Astrocyte of the hippocampus (primary cell): ENCODE results near the gene PATL2.
"Not testable (repeated sequence)": the region's sequence is repeated elsewhere in the genome, so short reads cannot be mapped to it uniquely, and the experiment has no call there.

ENCODE experiments used
- DNase-seq: peaks from one replicate; pipeline ENCODE4 v3.0.0; 2011; ENCODE audit warnings: low read depth, low spot score

PATL2 gene

DNA sequence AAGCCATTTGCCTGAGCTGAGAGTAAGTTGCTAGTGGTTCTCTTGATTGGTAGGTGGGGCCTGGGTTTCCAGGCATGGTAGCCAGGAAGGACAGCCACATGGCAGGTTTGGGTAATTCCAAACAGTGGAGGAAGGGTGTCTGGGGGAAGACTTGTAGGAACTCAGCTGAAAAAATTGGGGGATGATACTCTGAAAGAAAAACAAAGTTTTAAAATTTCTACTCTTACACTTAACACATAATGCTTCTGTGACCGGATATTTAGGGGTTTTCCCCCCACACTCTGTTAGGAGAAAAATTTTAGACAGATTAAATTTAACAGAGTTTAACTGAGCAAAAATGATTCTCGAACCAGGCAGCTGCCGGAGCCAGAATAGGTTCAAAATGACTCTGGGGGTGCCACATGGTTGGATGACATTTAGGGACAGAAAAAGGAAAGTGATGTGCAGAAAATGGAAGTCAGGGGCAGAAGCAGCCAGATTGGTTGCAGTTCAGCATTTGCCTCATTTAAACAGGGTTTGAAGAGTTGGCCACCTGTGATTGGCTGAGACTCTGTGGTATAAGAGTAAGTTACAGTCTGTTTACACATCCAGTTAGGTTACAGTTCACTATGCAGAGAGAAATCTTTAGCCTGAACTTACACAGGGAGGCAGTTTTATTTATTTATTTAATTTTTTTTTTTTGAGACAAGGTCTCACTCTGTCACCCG is 8.3 kb upstream of the PATL2 start:
- DNase-seq = no peak

DNA sequence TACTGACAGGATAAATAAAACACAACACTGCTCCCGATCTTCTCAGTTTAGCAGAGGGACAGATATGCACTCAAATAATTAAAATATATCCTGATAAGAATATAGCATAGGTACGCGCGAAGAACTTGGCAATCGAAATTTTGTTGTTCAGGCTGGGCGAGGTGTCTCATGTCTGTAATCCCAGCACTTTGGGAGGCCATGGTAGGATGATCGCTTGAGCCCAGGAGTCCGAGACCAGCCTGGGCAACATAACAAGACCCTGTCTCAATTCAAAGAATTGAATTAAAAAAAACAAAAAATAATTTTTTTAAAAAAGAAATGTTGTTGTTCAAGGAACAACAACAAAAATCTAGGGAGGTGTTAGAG is 7.8 kb upstream of the PATL2 start:
- no peak for DNase-seq

DNA sequence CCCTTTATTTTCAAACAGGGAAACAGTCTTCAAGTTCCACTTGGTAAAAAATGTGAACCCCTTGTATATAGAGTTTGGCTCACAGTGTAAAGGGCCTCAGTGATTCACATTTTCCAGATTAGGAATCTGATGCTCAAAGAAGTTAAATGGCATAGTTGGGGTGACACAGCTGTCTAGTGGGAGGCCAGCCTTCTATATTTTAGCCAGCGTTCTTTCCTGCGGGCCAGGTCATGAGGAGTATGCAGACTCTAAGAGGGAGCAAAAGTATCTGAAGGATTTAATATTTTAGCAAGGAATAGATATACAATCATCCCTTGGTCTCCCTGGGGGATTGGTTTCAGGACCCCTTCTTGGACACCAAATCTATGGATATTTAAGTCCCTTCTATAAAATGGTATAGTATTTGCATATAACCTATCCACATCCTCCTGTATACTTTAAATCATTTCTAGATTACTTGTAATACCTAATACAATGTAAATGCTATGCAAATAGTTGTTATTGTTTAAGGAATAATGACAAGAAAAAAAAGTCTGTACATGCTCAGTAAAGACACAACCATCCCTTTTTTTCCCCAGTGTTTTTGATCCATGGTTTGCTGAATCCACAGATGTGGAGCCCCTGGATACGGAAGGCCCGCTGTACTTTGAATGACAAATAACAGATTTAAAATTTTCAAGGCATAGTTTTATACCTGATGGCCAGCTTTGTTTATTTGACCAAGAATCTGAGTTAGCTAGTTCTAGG is 7.2 kb upstream of the PATL2 start:
- DNase-seq = no peak

GRCh38 chr15:44716983-44717602 is 6.0 kb upstream of the PATL2 start:
- no peak for DNase-seq

DNA sequence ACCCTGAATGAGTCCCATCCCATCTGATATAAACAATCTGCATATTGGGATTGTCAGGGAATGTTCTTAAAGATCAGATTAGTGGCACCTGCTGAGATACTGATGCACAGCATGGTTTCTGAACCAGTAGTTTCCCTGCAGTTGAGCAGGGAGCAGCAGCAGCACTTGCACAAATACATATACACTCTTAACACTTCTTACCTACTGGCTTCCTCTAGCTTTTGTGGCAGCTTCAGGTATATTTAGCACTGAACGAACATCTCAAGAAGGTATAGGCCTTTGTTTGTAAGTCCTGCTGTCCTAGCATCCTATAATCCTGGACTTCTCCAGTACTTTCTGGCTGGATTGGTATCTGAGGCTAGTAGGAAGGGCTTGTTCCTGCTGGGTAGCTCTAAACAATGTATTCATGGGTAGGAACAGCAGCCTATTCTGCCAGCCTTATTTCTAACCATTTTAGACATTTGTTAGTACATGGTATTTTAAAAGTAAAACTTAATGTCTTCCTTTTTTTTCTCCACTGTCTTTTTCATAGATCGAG is 4.7 kb upstream of the PATL2 start:
- no peak for DNase-seq

DNA sequence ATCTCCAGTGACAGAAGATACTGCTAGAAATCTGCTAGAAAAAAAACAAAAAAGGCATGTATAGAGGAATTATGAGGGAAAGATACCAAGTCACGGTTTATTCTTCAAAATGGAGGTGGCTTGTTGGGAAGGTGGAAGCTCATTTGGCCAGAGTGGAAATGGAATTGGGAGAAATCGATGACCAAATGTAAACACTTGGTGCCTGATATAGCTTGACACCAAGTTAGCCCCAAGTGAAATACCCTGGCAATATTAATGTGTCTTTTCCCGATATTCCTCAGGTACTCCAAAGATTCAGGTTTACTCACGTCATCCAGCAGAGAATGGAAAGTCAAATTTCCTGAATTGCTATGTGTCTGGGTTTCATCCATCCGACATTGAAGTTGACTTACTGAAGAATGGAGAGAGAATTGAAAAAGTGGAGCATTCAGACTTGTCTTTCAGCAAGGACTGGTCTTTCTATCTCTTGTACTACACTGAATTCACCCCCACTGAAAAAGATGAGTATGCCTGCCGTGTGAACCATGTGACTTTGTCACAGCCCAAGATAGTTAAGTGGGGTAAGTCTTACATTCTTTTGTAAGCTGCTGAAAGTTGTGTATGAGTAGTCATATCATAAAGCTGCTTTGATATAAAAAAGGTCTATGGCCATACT is 4.1 kb upstream of the PATL2 start:
- DNase-seq = no peak

GRCh38 chr15:44713006-44713966 is 2.2 kb upstream of the PATL2 start:
- peak; percentile 21 for DNase-seq

DNA sequence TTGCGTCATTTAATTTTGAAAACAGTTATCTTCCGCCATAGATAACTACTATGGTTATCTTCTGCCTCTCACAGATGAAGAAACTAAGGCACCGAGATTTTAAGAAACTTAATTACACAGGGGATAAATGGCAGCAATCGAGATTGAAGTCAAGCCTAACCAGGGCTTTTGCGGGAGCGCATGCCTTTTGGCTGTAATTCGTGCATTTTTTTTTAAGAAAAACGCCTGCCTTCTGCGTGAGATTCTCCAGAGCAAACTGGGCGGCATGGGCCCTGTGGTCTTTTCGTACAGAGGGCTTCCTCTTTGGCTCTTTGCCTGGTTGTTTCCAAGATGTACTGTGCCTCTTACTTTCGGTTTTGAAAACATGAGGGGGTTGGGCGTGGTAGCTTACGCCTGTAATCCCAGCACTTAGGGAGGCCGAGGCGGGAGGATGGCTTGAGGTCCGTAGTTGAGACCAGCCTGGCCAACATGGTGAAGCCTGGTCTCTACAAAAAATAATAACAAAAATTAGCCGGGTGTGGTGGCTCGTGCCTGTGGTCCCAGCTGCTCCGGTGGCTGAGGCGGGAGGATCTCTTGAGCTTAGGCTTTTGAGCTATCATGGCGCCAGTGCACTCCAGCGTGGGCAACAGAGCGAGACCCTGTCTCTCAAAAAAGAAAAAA is 1.4 kb upstream of the PATL2 start:
- peak; percentile 81 for DNase-seq

GRCh38 chr15:44711743-44712345 is 721 bp upstream of the PATL2 start:
- DNase-seq = peak; percentile 58

DNA sequence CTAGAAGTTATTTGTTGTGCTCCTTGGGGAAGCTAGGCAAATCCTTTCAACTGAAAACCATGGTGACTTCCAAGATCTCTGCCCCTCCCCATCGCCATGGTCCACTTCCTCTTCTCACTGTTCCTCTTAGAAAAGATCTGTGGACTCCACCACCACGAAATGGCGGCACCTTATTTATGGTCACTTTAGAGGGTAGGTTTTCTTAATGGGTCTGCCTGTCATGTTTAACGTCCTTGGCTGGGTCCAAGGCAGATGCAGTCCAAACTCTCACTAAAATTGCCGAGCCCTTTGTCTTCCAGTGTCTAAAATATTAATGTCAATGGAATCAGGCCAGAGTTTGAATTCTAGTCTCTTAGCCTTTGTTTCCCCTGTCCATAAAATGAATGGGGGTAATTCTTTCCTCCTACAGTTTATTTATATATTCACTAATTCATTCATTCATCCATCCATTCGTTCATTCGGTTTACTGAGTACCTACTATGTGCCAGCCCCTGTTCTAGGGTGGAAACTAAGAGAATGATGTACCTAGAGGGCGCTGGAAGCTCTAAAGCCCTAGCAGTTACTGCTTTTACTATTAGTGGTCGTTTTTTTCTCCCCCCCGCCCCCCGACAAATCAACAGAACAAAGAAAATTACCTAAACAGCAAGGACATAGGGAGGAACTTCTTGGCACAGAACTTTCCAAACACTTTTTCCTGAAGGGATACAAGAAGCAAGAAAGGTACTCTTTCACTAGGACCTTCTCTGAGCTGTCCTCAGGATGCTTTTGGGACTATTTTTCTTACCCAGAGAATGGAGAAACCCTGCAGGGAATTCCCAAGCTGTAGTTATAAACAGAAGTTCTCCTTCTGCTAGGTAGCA is 657 bp downstream of the PATL2 start:
- peak; percentile 42 for DNase-seq

DNA sequence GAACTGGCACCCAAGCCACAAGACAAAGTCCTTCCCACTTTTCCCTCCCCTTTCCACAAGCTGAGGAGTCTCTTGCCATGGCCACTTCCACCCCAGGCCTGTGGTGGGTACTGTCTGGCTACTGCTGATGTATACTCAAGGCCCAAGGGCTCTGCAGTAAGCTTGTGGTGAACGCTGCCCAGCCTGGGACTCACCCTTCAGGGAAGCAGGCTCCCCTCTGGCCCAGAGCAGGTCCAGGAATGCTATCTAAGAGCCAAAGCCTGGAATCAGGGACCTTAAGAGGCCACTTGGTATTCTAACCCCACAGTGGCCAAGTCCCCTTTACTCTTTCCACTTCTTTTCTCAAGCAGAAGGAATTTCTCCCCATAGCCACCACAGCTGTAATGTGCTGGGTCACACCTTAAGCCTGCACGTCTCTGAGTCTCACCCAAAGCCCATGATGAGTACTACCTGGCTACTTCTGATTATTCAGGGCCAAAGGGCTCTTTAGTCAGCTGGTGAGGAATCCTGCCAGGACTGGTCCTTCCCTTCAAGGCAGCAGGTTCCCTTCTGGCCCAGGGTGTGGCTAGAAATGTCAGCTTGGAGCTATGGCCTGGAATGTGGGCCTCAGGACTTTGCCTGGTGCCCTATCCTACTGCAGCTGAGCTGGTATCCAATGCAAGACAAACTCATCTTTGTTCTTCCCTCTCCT is 4.0 kb downstream of the PATL2 start:
- DNase-seq = no peak

DNA sequence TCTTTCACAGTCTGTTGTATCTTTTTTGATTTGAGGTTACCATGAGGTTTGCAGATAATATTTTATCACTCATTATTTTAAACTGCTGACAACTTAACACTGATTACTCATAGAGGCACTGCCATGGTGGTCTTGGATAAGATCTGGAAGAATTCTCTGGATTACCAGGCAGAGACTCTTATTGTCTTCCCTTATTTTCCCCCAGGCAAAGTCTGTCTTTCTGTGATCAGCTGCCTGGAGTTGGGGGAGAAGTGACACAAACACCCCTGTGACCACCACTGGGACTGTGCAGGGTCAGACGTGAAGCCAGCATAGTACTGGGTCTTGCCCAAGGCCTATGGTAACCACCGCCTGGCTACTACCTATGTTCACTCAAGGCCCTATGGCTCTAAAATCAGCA is 4.7 kb downstream of the PATL2 start:
- no peak for DNase-seq

DNA sequence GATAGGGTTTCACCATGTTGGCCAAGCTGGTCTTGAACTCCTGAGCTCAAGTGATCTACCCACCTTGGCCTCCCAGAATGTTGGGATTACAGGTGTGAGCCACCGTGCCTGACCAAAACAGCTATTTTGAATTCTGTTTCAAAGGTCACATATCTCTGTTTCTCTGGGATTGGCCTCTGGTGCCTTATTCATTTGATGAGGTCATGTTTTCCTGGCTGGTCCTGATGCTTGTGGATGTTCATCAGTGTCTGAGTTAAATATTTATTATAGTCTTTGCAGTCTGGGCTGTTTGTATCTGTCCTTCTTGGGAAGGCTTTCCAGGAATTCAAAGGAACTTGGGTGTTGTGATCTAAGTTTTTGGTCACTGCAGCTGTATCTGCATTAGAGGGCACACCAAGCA is 5.1 kb downstream of the PATL2 start:
- DNase-seq = no peak

GRCh38 chr15:44700676-44701075 is 10.4 kb downstream of the PATL2 start:
- DNase-seq = not testable (repeated sequence)

DNA sequence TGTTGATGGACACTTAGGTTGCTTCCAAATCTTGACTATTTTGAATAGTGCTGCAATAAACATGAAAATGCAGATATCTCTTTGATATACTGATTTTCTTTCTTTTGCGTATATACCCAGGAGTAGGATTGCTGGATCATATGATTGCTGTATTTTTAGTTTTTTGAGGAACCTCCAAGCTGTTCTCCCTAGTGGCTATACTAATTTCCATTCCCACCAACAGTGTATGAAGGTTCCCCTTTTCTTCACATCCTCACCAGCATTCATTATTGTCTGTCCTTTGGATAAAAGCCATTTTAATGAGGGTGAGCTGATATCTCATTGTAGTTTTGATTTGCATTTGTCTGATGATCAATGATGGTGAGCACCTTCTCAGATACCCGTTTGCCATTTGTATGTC is 12.5 kb downstream of the PATL2 start:
- no peak for DNase-seq

GRCh38 chr15:44697014-44697413 is 14.1 kb downstream of the PATL2 start:
- DNase-seq = no peak

DNA sequence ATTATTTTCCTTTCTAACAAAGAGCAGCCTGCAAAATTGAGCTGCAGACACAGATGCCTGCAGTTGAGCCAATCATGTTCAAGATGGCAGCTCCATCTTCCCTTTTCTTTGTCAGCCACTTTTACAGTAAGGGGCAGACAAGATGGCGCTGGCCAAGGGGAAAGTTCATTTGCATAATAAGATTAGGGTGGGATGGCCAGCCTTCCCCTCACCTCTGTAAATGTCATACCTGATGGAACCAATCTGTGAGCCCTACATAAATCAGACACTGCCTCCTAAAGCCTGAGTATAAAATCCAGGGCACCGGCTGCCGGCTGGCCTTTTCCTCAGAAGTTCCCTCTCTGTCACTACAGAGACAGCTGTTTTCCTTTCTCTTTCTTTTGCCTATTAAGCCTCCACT is 15.8 kb downstream of the PATL2 start:
- no peak for DNase-seq

DNA sequence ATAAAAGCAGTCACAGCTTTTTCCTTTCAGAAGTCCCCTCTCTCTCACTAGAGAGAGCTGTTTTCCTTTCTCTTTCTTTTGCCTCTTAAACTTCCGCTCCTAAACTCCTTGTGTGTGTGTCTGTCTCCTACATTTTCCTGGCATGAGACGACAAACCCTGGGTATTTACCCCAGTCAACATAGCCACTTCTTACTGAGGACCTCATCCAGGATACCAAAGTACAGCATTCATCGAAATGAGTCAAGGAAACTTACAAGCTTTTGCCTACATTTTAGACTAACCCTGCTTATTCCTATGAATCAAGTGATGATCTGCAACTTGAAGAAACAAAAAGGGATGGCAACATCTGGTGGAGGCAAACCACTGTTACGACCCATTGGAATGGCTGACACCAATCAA is 16.7 kb downstream of the PATL2 start:
- DNase-seq = no peak

GRCh38 chr15:44692659-44693058 is 18.5 kb downstream of the PATL2 start:
- DNase-seq = no peak
